HG03460 (cell line): ENCODE data around the gene TM9SF4.
"Not testable (repeated sequence)": the region's sequence is repeated elsewhere in the genome, so short reads cannot be mapped to it uniquely, and the experiment has no call there.

Experiments used
- ATAC-seq: cut with Tn5 transposase; IDR thresholded peaks from one replicate; pipeline ENCODE4 v1.9.1; 2021; ENCODE audit not compliant: unreplicated experiment

Gene TM9SF4

GRCh38 chr20:32155017-32155981 lies 45.8 kb downstream of the TM9SF4 start:
- ATAC-seq, result no peak

DNA sequence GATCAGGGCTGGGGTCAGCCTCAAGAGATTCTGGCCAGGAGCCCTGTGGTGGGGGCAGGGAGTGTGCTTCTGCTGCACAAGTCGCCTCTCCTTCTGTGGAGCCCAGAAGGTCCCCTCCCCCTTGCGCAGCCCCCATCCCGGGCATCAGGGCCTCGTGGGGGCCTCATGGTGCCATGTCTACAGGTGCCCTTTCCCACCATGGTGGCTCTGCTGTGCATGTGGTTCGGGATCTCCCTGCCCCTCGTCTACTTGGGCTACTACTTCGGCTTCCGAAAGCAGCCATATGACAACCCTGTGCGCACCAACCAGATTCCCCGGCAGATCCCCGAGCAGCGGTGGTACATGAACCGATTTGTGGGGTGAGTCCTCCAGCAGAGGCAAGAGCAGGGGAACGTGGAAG lies 48.1 kb downstream of the TM9SF4 start:
- no peak for ATAC-seq

- no peak for ATAC-seq
These were observed 48.8 kb downstream of the TM9SF4 start for GRCh38 chr20:32158351-32158750.

- ATAC-seq, result no peak
These were observed 49.6 kb downstream of the TM9SF4 start for GRCh38 chr20:32158943-32159660.

DNA sequence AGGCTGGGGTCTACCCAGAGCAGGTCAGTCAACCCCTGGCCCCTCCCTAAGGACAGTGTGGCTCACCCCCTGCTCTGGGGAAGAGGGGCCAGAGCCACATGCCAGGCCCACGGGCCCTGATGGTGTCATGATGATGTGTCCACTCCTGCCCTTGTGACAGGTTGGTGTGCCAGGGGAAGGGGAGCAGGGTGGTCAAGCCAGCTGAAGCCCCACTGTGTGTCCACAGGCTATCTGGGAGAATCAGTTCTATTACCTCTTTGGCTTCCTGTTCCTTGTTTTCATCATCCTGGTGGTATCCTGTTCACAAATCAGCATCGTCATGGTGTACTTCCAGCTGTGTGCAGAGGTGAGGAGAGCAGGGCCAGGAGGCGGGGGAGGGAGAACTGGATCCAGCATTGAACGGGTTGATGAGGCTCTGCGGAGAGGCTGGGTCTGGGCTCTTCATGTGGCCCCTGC lies 50.3 kb downstream of the TM9SF4 start:
- ATAC-seq, result no peak

- no peak for ATAC-seq
These were observed 50.8 kb downstream of the TM9SF4 start for GRCh38 chr20:32160341-32160740.

- ATAC-seq, result no peak
These were observed 52.8 kb downstream of the TM9SF4 start for GRCh38 chr20:32162351-32162750.

GRCh38 chr20:32163951-32164350 lies 54.4 kb downstream of the TM9SF4 start:
- no peak for ATAC-seq

GRCh38 chr20:32164984-32165735 lies 55.6 kb downstream of the TM9SF4 start:
- no peak for ATAC-seq

DNA sequence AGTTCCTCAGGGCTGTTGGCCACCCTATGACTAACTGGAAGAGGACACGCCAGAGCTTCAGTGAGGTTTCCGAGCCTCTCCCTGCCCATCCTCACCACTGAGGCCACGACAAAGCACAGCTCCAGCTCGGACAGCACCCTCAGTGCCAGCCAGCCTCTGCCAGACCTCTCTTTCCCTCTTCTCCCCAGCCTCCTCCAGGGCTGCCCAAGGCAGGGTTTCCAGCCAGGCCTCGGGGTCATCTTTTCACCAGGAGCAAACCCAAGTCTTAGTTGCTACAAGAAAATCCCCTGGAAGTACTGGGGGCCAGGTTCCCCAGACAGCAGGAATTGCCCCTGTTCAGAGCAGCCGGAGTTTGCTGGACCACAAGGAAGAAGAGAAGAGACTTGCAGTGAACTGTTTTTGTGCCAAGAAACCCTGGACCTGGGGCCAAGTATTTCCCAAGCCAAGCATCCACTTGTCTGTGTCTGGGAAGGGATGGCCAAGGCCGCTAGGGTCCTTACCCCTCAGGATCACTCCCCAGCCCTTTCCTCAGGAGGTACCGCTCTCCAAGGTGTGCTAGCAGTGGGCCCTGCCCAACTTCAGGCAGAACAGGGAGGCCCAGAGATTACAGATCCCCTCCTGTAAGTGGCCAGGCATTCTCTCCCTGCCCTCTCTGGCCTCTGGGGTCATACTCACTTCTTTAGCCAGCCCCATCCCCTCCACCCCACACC lies 56.5 kb downstream of the TM9SF4 start:
- ATAC-seq, result no peak

DNA sequence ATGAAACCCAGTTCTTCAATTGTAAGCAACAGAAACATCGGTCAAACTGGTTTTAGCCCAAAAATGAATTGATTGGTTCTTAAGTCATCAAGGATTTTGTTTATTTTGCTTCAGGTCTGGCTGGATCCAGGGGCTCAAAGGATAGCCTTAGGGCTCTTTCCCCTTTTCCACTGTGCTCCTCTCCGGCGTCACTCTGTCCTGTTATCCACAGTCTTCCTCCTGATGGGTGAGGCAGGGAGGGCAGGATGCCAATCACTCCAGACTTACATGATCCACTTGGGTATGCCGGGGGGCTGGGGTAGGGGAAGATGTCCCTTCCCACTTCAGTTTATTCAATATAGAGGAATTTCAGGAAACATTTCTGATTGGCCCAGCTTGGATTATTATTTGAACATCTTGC lies 58.0 kb downstream of the TM9SF4 start:
- ATAC-seq, result no peak

DNA sequence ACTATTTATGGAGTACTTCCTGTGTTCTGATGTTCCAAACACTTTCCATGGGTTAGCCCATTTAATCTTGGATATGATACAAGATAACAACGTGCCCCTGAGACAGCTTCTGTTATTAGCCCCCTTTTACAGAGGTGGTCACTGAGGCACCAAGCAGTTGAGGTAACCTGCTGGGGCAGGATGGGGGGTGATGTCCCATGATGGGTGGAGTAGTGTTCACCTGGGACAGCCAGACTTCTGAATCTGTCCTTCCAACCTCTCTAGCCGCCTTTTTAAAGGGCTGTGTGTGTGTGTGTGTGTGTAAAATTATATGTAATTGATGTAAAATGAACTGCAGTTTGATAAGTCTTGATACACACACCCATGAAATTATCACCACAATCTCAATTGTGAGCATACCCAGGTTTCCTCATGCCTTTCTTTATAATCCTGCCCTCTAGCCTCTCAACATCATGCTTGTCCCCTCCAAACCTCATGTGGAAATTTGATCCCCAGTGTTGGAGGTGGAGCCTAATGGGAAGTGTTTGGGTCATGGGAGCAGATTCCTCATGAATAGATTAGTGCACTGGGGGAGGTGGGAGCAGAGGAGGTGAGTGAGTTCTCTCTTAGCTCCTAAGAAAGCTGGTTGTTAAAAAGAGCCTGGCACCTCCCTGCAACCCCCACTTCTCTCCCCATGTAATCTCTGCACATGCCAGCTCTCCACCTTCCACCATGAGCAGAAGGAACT lies 58.8 kb downstream of the TM9SF4 start:
- ATAC-seq, result no peak

- not testable (repeated sequence) for ATAC-seq
These were observed 68.2 kb downstream of the TM9SF4 start for GRCh38 chr20:32177696-32178095.

DNA sequence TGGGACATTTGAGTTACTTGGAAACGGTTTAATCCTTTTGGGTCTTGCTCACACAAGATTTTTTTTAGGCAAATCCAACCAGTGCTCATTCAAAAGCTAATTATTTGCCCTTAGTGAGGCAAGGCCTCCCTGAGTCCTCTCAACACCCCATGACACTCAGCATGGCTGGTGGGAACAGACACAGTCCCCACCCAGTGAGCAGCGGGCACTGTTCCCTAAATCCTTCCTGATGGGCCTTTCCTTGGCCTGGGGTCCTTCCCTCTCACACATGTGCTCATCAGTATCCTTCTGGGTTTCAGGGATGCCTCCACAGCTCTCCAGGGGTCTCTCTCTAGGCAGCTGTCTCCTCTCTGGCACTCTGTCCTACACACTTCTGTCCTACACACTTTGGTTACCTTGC lies 70.0 kb downstream of the TM9SF4 start:
- no peak for ATAC-seq

GRCh38 chr20:32179934-32180333 lies 70.4 kb downstream of the TM9SF4 start:
- no peak for ATAC-seq

GRCh38 chr20:32181606-32182005 lies 72.1 kb downstream of the TM9SF4 start:
- no peak for ATAC-seq

DNA sequence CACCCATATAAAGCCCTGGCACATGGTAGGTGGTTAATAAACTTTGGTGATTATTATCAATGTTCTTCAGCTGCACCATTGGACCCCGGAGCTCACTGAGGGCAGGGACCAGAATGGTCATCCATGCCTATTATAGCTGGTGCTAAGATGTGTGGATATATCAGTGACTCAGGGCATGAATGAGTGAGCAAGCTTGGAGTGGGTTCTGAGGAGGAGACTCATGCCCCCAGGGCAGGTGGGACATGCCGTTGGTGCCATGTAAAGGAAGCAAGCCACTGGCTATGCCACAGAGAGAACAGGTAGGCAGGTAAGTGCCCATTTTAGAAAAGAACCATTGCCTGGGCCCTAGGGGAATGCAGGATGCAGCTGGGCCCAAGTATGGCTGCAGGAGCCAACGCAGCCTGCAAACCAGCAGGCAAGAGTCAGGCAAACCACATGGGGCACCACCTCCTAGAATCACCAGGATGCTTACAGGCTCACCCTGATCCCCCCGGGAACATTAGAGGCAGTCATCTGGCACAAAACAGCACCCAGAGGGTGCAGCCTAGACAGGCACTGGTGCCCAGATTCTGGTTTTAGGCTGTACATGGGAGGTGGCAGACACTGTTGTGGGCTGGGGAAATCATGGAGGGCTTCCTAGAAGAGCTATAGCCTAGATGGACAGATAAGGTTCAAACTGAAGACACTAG lies 74.6 kb downstream of the TM9SF4 start:
- ATAC-seq, result no peak

DNA sequence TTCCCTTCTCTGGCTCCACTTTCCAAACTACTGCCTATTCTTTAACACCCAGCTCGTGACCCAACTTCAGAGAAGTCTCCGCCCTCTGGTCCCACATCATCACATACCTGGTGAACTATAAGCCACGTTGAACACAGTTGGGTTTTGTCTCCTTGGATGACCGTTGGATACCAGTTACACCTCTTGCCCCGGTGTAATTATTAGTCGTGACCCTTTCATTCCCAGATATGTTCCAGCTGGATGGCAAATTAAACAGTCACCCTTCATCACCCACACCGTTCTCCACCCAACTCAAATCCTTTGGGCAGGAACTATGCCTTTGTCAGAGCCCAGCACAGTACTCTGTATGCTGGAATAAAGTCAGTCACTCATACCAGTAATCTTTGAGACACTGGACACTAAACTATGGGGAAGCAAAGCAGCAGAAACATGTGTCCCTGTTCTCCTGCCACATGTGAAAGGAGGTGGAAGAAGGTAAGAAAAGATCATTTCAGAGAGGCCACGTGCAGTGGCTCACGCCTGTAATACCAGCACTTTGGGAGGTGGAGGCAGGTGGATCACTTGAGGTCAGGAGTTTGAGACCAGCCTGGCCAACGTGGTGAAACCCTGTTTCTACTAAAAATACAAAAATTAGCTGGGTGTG lies 75.6 kb downstream of the TM9SF4 start:
- no peak for ATAC-seq

DNA sequence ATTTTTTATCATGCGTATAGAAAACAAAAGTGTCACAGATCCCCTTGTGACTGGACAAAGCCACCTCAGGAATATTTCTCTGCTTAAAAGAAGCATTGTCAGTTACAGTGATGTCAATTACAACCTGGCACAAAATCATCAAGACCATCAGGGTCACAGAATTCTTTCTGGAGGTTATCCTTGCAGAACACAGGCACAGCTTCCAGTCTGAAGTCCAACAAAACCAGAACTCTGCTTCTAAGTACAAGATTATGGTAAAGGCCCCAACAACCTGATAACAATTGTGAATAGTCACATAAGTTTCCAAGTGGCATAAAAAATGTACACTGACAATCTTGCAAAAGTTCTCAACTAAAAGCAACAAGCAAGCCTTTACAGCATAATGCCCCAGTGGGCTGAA lies 77.0 kb downstream of the TM9SF4 start:
- ATAC-seq, result no peak
